Smooth muscle cell (in vitro differentiated cells): ENCODE data around the gene DCDC2C. TPM values are rescaled to one million over a fixed set of nuclear protein-coding genes. Genes with fewer than 3 reads are reported as not detected.

Source experiments
- DNase-seq: peaks from one replicate; lab custom pipeline; 2025; ENCODE audit not compliant: unreplicated experiment; lab: John Stamatoyannopoulos, UW
- H2AFZ ChIP-seq: fragments of 200-600 bp; sonication (generic); 2 replicates; pipeline ENCODE4 v1.6.0; 2016; ENCODE audit warnings: antibody characterized with exemption, low read depth, mild to moderate bottlenecking
- H3F3A ChIP-seq: fragments of 200-600 bp; sonication (generic); 2 replicates; pipeline ENCODE4 v1.6.0; 2017; ENCODE audit warnings: antibody characterized with exemption, low read depth
- H3K27ac ChIP-seq: fragments of 200-600 bp; sonication (generic); 2 replicates; pipeline ENCODE4 v1.5.1; 2016; ENCODE audit warnings: low read depth, mild to moderate bottlenecking
- H3K27me3 ChIP-seq: fragments of 200-600 bp; sonication (generic); 2 replicates; pipeline ENCODE4 v1.6.1; 2016; ENCODE audit warnings: low read depth, mild to moderate bottlenecking
- H3K36me3 ChIP-seq: fragments of 200-600 bp; sonication (generic); 2 replicates; pipeline ENCODE4 v1.5.1; 2016; ENCODE audit warnings: low read depth
- H3K4me1 ChIP-seq: fragments of 200-600 bp; sonication (generic); 2 replicates; pipeline ENCODE4 v1.5.1; 2016; ENCODE audit warnings: low read depth
- H3K4me2 ChIP-seq: fragments of 200-600 bp; sonication (generic); 2 replicates; pipeline ENCODE4 v1.6.0; 2016; ENCODE audit warnings: mild to moderate bottlenecking
- H3K4me3 ChIP-seq: fragments of 200-600 bp; sonication (generic); 2 replicates; pipeline ENCODE4 v1.5.1; 2016; ENCODE audit warnings: mild to moderate bottlenecking
- H3K79me2 ChIP-seq: fragments of 200-600 bp; sonication (generic); 2 replicates; pipeline ENCODE4 v1.6.0; 2016; ENCODE audit warnings: low read depth, mild to moderate bottlenecking
- H3K9ac ChIP-seq: fragments of 200-600 bp; sonication (generic); 2 replicates; pipeline ENCODE4 v1.6.0; 2016; ENCODE audit warnings: low read depth
- H3K9me3 ChIP-seq: fragments of 200-600 bp; sonication (generic); replicated peaks from 2 replicates; pipeline ENCODE4 v1.5.1; 2016; ENCODE audit warnings: low read depth
- H4K20me1 ChIP-seq: fragments of 200-600 bp; sonication (generic); 2 replicates; pipeline ENCODE4 v1.6.0; 2016; ENCODE audit warnings: low read depth
- CTCF ChIP-seq: fragments of 200-600 bp; sonication (generic); IDR thresholded peaks from 2 replicates; pipeline ENCODE4 v1.5.1; 2017; ENCODE audit warnings: borderline replicate concordance, mild to moderate bottlenecking, antibody characterized with exemption; ENCODE audit not compliant: insufficient read depth, poor library complexity, severe bottlenecking
- WGBS: methylation state at CpG from one replicate; pipeline ENCODE4 v1.1.7; 2016; ENCODE audit warnings: low lambda C conversion rate; 5-methylcytosine and 5-hydroxymethylcytosine counted together
- polyA plus RNA-seq: library from polyadenylated mRNA; unstranded; fragments of >200 nt; fragmentation: Nextera tagmentation; extraction: Ambion mirVana; gene quantifications from 2 replicates; pipeline ENCODE4 v1.2.1, GENCODE V29; 2016
- total RNA-seq: library from RNA; depleted of rRNA; stranded (reverse); fragments of >200 nt; gene quantifications from 2 replicates; pipeline ENCODE4 v1.2.3, GENCODE V29; 2014

DCDC2C gene
- total and polyA plus RNA-seq, 2 experiments from 2014 or later, result not detected

GRCh38 chr2:3731829-3732228, 28.5 kb downstream of the DCDC2C start:
- Histone ChIP-seq H3K4me2 (no peak overlapping the region), H3K27ac (no peak overlapping the region), H2AFZ (no peak overlapping the region), H3K4me3 (no peak overlapping the region), H3F3A (no peaks in the 10 kb centered on the region), H3K9me3 (no peaks in the 10 kb centered on the region), H3K27me3 (peaks cover 18% of the 10 kb centered on the region), H4K20me1 (no peaks in the 10 kb centered on the region), H3K36me3 (no peaks in the 10 kb centered on the region), H3K9ac (no peak overlapping the region), H3K79me2 (no peaks in the 10 kb centered on the region), H3K4me1 (no peaks in the 10 kb centered on the region)
- WGBS, result 97% methylated on average over 7 of the region's 7 CpGs
- DNase-seq, result no peak
- TF ChIP-seq CTCF, result no peak

DNA sequence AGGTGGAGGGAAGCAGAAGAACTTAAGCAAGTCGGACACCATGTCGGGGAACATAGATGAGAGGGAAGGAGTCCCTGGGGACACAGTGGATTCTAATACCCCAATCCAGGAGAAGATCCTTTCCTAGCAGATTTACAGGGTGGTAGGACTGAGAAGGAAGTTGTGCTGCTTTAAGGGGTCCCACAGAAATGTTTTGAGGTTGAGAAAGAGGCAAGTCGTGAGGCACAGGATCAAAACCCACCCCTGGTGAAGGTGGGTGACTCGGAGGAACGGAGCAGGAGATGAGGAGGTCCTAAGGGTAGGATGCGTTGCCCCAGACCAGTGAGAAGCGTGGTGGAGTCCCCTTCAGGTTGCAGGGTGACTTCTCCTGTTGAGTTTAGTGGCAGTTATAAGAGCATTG, 32.7 kb downstream of the DCDC2C start:
- DNase-seq, result no peak
- no peaks in the 10 kb centered on the region for H4K20me1 ChIP-seq
- WGBS, result 84% methylated on average over 7 of the region's 7 CpGs
- H3K36me3 ChIP-seq, result no peaks in the 10 kb centered on the region
- H3K4me3 ChIP-seq, result no peak overlapping the region
- no peak overlapping the region for H2AFZ ChIP-seq
- TF ChIP-seq CTCF, result no peak
- H3F3A ChIP-seq, result no peaks in the 10 kb centered on the region
- H3K79me2 ChIP-seq, result no peaks in the 10 kb centered on the region
- no peak overlapping the region for H3K9ac ChIP-seq
- H3K4me1 ChIP-seq, result no peaks in the 10 kb centered on the region
- peaks cover 16% of the 10 kb centered on the region for H3K27me3 ChIP-seq
- no peaks in the 10 kb centered on the region for H3K9me3 ChIP-seq
- no peak overlapping the region for H3K4me2 ChIP-seq
- H3K27ac ChIP-seq, result no peak overlapping the region

DNA sequence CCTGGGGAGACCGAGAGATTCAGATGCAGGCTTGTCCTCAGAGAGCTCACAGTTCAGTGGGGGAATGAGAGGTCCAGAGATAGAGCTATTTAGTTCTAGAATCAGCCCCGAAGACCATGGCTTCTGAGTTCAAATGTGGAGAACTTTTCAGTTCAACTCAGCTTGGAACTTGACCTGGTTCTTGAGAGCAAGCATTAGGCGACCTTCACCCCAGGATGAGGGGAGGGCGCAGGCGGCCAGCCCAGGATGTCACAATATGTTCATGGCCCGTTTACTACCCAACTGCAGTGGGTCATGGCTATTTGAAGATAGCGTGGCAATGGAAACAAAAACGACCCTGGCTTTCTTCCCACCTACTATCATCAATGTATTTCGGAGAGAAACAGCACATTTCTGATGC, 33.8 kb downstream of the DCDC2C start:
- H3K36me3 ChIP-seq, result no peaks in the 10 kb centered on the region
- DNase-seq, result no peak
- no peaks in the 10 kb centered on the region for H3K4me1 ChIP-seq
- H3K4me3 ChIP-seq, result no peak overlapping the region
- no peaks in the 10 kb centered on the region for H3K79me2 ChIP-seq
- no peaks in the 10 kb centered on the region for H3K9me3 ChIP-seq
- H3K27me3 ChIP-seq, result peaks cover 16% of the 10 kb centered on the region
- H3K27ac ChIP-seq, result no peak overlapping the region
- no peak overlapping the region for H3K4me2 ChIP-seq
- H2AFZ ChIP-seq, result no peak overlapping the region
- no peak for TF ChIP-seq CTCF
- H3F3A ChIP-seq, result no peaks in the 10 kb centered on the region
- 82% methylated on average over 9 of the region's 9 CpGs for WGBS
- H4K20me1 ChIP-seq, result no peaks in the 10 kb centered on the region
- H3K9ac ChIP-seq, result no peak overlapping the region

GRCh38 chr2:3738454-3738853, 35.1 kb downstream of the DCDC2C start:
- 31% methylated on average over 3 of the region's 3 CpGs for WGBS
- Histone ChIP-seq H2AFZ (no peak overlapping the region), H3K27ac (no peak overlapping the region), H3K79me2 (no peaks in the 10 kb centered on the region), H3K36me3 (no peaks in the 10 kb centered on the region), H3K9me3 (no peaks in the 10 kb centered on the region), H3K4me1 (no peaks in the 10 kb centered on the region), H3K4me2 (no peak overlapping the region), H3K27me3 (peaks cover 16% of the 10 kb centered on the region), H3F3A (no peaks in the 10 kb centered on the region), H3K9ac (no peak overlapping the region), H3K4me3 (no peak overlapping the region), H4K20me1 (no peaks in the 10 kb centered on the region)
- no peak for DNase-seq
- TF ChIP-seq CTCF, result peak; percentile 20
